Stimulated activated CD4-positive, alpha-beta T cell treated with anti-CD3 and anti-CD28 coated beads, TNF-alpha, amount 100 ng/mL, for 48 hours (primary cell): ENCODE results near the gene RPL10.
A peak's percentile ranks its signal among the peaks of the same experiment; 100 is the strongest.

Experiments used
- DNase-seq, 3 donors: peaks; one replicate each; pipeline ENCODE4 v3.0.0-alpha.2; 2020; ENCODE audit warnings: low read depth in 3 of 3

The RPL10 gene

DNA sequence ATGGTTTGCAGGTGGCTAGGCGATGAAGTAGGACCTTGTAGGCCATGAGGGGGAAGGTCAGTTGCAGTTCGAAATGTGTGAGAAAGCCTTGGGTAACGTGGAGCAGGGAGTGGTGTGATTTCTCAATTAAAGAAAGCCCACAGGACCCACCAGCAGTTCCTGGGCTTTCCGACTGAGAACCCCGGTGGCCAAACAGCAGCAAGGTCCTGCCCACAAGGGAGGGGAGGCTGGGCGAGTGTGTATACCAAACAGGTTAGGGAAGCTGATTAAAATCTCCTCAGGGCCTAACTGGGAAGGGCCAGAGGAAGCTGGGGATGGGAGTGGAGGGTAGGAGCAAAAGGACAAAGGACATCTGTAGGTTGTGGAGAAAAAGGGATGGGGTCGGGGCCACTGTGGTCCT is 32.7 kb downstream of the RPL10 start:
- DNase-seq = no peak

DNA sequence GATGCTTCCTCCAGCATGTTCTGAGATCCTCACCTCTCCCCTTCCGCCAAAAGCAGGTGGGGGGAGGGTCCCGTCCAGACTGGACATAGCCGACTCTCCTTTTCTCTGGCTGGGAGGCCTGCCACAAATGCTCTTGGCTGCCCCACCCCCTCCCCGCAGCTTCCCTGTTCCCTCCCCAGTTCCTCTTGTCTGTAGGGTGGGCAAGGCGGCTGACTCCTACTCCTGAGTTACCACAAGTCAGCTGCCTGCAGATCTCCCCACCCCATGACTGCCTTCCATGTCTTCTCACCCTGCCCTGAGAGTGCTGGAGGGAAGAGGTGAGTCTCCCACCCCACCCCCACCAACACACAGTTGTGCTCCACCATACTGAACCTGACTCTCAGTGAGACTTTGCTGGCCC is 33.2 kb downstream of the RPL10 start:
- no peak for DNase-seq

DNA sequence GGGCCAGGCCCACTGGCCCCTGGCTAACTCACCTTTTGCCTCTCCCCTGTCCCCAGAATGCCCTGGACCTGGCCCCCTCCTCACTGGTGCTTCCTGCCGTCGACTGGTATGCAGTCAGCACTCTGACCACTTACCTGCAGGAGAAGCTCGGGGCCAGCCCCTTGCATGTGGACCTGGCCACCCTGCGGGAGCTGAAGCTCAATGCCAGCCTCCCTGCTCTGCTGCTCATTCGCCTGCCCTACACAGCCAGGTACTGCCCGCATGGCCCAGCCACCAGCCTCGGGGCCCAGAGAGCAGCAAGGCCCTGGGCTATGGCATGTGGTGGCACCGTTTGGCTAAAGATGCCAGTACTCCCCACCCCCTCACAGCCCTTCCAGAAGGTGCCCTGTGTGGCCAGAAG is 34.0 kb downstream of the RPL10 start:
- no peak for DNase-seq

DNA sequence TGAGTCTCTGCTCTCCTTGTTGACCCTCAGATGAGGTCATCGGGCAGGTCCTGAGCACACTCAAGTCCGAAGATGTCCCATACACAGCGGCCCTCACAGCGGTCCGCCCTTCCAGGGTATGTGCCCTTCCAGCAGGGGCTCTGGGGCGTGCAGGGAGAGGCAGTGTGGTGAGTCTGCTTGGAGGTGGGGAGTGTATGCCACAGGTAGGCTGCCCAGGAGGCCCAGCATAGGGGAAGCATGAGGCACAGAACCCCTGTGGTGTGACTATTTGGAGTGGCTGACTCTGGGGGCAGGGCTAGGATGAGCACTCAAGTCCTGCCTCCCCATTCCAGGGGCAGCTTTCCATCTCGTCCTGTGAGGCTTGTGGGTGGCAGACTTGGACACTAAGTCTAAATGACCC is 35.4 kb downstream of the RPL10 start:
- no peak for DNase-seq

GRCh38 chrX:154434394-154435168 is 36.4 kb downstream of the RPL10 start:
- no peak for DNase-seq

DNA sequence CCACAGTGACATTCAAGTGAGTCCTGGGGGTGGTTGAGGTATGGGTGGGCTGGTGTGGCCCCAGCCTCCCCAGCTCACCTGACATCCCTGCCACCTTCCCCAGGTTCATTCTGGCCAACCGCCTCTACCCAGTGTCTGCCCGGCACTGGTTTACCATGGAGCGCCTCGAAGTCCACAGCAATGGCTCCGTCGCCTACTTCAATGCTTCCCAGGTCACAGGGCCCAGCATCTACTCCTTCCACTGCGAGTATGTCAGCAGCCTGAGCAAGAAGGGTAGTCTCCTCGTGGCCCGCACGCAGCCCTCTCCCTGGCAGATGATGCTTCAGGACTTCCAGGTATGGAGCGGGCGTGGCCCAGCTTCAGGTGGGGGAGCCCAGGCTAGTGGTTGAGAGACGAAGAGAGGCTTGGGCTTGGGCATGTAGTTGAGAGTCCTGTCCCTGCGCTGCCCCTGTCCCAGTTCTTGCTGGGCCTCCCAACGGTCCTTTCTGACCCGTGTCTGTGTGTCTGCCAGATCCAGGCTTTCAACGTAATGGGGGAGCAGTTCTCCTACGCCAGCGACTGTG is 37.1 kb downstream of the RPL10 start:
- no peak for DNase-seq

DNA sequence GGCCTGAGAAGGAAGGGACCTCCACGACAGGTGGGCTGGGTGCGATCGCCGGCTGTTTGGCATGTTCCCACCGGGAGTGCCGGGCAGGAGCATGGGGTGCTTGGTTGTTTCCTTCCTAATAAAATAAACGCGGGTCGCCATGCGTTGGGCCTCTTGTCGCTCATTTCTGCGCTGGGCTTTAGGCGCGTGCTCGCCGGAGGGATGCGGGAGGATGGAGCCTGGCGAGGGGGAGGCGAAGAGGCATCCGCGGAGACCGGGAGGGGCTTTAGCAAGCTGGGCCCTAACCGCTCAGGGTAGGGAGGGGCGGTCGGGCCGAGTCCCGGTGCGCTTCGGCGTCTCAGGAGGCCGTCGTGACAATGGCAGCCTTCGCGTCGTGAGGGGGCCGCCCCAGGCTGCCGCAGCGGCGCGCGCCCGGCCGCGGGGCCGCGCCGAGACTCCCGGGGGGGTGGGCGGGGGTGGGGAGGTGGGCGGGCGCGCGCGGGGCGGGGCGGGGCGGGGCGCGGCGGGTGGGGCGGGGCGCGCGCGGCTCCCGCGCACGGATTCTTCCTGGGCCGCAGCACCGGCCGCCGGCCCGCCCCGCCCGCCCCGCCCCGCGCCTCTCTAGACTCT is 38.3 kb downstream of the RPL10 start:
- no peak for DNase-seq

DNA sequence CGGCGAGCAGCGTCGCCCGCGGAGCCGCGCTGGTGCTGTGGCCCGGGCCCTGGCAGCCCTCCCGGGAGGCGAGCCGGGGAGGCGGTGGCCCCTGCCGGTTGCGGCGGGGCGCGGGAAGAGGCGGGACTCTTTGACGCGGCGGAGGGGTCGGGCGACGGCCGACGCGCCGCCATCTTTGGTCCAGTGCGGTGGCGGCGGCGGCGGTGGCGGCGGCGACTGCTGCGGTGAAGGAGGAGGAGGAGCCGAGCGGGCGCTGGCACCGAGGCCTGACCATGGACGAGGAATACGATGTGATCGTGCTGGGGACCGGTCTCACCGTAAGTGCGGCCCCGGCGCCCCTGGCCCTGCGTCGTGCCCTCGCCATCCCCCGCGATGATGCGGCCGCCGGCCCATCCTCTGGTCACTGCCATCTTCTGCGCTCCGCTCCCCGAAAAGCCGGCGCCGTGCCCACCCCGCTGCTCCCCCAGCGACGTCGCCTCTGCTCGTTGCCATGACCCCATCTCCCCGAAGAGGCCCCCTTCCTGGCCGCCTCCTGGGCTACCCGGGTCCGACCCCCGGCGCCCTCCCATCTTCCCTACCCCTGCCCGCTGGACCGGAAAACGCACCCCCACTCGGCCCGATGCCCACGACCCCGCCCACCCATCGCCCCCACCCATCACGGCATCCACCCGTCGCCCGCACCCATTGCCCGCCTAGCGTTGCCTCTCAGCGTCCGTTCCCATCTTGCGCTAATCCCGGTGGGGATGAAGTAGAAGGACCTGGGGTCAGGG is 39.0 kb downstream of the RPL10 start, which contains the start of gene GDI1:
Gene GDI1 (plus strand): TSS at position 172 of the 770 bp plus-strand sequence. CDS start 101 bp downstream, at position 273.
- peak in 1 of 3 donors; percentile 24 for DNase-seq

- DNase-seq = no peak
These were observed 40.1 kb downstream of the RPL10 start for GRCh38 chrX:154437971-154438893.

GRCh38 chrX:154439841-154440240 is 41.7 kb downstream of the RPL10 start:
- DNase-seq = no peak

DNA sequence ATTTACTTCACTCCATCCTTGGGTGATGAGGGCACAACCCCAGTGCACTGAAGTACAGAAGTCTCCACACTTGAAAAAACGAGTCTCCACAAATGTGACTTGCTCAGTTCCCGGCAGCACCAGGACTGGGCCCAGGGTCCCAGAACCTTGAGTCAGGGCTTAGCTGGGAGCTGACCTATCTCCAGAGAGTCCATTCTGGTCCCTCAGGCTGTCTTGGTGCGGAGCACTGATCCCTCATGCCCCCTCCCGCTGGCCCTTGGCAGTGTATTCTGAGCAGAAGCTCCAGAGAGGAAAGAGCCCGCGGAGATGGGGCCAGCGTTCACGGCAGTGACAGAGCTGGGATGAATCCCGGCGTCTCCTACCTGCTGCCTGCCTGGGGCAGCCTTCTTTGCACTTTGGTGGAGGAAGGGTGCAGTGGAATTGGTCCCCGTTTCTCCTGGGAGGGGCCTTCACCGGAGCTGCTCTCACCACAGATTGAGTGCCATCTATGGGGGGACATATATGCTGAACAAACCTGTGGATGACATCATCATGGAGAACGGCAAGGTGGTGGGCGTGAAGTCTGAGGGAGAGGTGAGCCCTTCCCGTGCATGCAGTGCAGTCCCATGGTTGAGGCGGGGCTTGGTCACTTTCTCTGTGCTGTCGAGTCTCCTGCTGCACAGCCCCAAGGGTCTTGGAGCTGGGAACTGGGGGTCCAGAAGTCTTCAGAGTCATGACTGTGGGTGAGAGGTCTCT is 42.6 kb downstream of the RPL10 start:
- no peak for DNase-seq

- DNase-seq = no peak
These were observed 43.4 kb downstream of the RPL10 start for GRCh38 chrX:154441564-154441963.

DNA sequence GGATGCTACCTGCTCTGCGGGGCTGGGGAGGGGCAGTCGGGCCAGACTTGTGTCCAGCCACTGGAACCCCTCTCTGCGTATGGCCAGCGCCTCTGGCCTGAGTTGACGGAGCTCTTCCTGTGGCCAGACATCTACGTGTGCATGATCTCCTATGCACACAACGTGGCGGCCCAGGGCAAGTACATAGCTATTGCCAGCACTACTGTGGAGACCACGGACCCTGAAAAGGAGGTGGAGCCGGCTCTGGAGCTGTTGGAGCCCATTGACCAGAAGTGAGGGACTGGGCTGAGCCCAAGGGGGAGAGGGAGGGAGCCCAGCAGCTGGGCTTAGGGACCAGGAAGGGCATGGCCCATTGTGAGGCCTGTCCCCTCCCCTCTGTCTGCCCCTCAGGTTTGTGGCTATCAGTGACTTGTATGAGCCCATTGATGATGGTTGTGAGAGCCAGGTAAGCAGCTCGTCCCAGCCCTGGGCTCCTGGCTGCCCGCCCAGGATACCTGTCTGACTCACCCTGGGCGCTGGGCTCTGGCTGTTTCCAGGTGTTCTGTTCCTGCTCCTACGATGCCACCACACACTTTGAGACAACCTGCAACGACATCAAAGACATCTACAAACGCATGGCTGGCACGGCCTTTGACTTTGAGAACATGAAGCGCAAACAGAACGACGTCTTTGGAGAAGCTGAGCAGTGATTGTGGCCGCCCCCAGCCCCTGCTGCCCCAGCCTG is 44.0 kb downstream of the RPL10 start:
- no peak for DNase-seq

- DNase-seq = no peak
These were observed 45.3 kb downstream of the RPL10 start for GRCh38 chrX:154443479-154443910.

DNA sequence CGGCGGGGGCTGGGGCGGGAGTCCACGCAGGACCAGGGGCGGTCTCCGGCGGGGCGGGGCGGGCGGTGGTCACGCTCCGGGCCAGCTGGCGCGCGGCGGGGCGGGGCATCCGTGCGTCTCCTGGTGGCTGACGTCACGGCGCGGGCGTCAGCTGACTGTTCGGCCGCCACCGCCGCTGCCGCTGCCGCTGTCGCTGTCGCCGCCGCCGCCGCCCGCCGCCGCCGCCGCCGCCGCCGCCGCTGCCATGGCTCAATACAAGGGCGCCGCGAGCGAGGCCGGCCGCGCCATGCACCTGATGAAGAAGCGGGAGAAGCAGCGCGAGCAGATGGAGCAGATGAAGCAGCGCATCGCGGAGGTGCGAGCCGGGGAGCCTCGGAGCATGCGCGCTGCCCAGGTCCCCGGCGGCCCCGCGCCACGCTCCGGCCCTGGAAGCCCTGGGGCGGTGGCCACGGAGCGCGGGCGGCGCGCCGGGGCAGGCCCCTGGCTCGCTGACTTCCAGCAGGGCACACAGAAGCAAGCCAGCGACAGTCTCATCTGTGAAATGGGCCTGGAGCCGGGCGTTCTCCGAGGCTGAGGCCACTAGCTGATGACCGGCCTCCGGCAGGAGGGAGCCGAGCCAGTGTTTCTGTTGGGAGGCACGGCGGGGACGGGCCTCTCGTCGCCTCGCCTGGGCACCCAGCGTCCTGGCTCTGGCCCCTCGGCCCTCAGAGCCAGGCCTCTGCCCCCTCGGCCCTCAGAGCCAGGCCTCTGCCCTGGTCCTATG is 46.0 kb downstream of the RPL10 start, which contains the start of gene FAM50A:
Gene FAM50A (plus strand): TSS at position 150 of the 763 bp plus-strand sequence. CDS start 95 bp downstream, at position 245.
- DNase-seq = peak in 2 of 3 donors; percentile 37 to 69

- DNase-seq = no peak
These were observed 46.6 kb downstream of the RPL10 start for GRCh38 chrX:154444755-154445246.

- no peak for DNase-seq
These were observed 47.6 kb downstream of the RPL10 start for GRCh38 chrX:154445776-154446175.

DNA sequence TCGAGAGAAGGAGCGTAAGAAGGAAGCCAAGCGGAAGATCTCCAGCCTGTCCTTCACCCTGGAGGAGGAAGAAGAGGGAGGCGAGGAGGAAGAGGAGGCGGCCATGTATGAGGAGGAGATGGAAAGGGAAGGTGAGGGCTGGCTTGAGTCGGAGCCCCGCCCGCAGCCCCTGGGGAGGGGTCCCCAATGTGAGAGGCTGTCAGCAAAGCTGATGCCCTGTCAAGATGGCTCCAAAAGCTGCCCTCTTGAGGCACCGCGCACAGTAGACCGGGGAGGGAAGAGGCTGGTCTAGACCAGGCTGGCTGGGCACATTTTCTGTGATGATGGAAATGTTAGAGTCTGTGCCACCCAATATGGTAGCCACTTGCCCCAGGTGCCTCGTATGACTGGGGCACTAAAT is 48.3 kb downstream of the RPL10 start:
- no peak for DNase-seq

- DNase-seq = no peak
These were observed 50.3 kb downstream of the RPL10 start for GRCh38 chrX:154448484-154448883.
